HG03175 (cell line): ENCODE results near the gene RESF1.

Experiments
- ATAC-seq: cut with Tn5 transposase; IDR thresholded peaks from one replicate; pipeline ENCODE4 v1.9.1; 2021; ENCODE audit warnings: mild to moderate bottlenecking, moderate library complexity; ENCODE audit not compliant: unreplicated experiment

RESF1 gene

DNA sequence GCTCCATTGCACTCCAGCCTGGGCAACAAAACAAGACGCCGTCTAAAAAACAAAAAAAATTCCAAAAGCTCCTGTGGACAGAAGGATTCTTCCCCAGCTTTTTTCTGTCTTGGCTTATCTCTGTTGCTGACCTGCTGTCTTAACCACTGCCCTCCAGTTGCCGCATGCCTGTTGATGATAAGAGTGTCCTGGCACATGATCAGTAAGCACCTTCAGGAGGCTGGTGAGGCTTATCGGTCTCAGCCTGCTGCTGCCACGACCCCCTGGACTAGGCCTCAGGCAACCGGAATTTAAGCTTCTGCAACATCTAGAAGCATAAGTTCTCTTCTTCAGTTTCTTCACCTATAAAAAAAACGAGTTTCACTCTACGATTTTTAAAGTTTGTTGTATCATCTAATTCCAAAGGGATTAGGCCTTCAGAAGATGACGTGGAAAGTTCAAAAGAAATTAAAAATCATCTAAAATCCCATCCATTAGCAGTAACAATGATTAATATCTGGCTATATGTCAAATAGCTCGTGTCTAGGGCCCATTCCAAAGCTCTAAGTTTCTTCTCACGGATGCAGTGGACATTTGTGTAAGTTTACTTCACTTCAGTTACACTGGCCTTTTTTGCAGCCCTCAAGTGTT is 46.4 kb downstream of the RESF1 start:
- ATAC-seq: no peak
